K562 (cell line): ENCODE data around the gene ARHGAP24. TPM values are rescaled to one million over a fixed set of nuclear protein-coding genes. Genes with fewer than 3 reads are reported as not detected.

ENCODE experiments used
- CHD4 ChIP-seq: fragments of 200-600 bp; sonication (generic); IDR thresholded peaks from 3 replicates; pipeline ENCODE4 v1.6.1; 2012; ENCODE audit warnings: low read depth, mild to moderate bottlenecking, mixed read lengths, low read length, inconsistent platforms; ENCODE audit not compliant: insufficient read depth, insufficient replicate concordance, poor library complexity, severe bottlenecking
- E2F8 ChIP-seq: fragments of 450-650 bp; IDR thresholded peaks from 2 replicates; pipeline ENCODE4 v1.7.1; 2018; ENCODE audit warnings: mild to moderate bottlenecking, low read depth; ENCODE audit not compliant: partially characterized antibody
- ETS2 ChIP-seq: IDR thresholded peaks from 2 replicates; pipeline ENCODE4 v1.6.1; 2016; ENCODE audit warnings: borderline replicate concordance, missing genetic modification characterization, mild to moderate bottlenecking, moderate library complexity, missing compliant biosample characterization; ENCODE audit not compliant: poor library complexity, severe bottlenecking
- GTF3C2 ChIP-seq: IDR thresholded peaks from 3 replicates; pipeline ENCODE4 v1.6.1; 2011; ENCODE audit warnings: borderline replicate concordance, mild to moderate bottlenecking, moderate library complexity; ENCODE audit not compliant: insufficient read length; ENCODE audit errors: extremely low read depth
- MAFG ChIP-seq: fragments of 450-650 bp; conservative IDR thresholded peaks from 2 replicates; pipeline ENCODE4 v1.6.1; 2016; ENCODE audit warnings: missing genetic modification characterization, missing compliant biosample characterization
- MCM5 ChIP-seq: fragments of 450-650 bp; IDR thresholded peaks from 2 replicates; pipeline ENCODE4 v1.6.1; 2016; ENCODE audit warnings: low read depth
- MYC ChIP-seq, 2 experiments: fragments of 250-450 bp in 1 of 2; sonication (Bioruptor Pico) in 1 of 2; IDR thresholded peaks; 2 replicates each; pipeline versions ENCODE4 v1.5.1 to v1.6.1; 2012 to 2021; ENCODE audit warnings: low read depth in 2 of 2, borderline replicate concordance in 1 of 2, improper control_type of control experiment in 1 of 2, low read length in 1 of 2, mild to moderate bottlenecking in 1 of 2, moderate library complexity in 1 of 2
- SMARCA5 ChIP-seq: fragments of 450-650 bp; IDR thresholded peaks from 2 replicates; pipeline ENCODE4 v1.6.1; 2016
- ZNF780A ChIP-seq: fragments of 250-450 bp; sonication (Bioruptor Pico); IDR thresholded peaks from 2 replicates; pipeline ENCODE4 v1.5.0; 2021; ENCODE audit warnings: mild to moderate bottlenecking
- polyA plus RNA-seq, 8 experiments: library from polyadenylated mRNA; depleted of rRNA in 4 of 8; stranded (reverse) in 5 of 8; unstranded in 3 of 8; fragments of >200 nt; fragmentation: Nextera tagmentation in 2 of 8; fragmentation: Illumina TruSeq in 1 of 8; extraction: Ambion mirVana in 2 of 8; extraction: Trizol in 1 of 8; gene quantifications; 2 replicates each; pipeline versions ENCODE4 v1.2.1 to v1.2.3, GENCODE V29; 2011 to 2014; ENCODE audit warnings: inconsistent platforms in 1 of 8, missing spikeins in 1 of 8
- total RNA-seq, 7 experiments: library from RNA; depleted of rRNA in 6 of 7; stranded (reverse); fragments of >200 nt in 6 of 7; fragmentation: Illumina TruSeq in 2 of 7; extraction: Trizol in 2 of 7; gene quantifications; 2 replicates each; pipeline versions ENCODE4 v1.2.1 to v1.2.3, GENCODE V29; 2011 to 2021; ENCODE audit warnings: low replicate concordance in 1 of 7

Gene ARHGAP24
- total and polyA plus RNA-seq, 9 of the 15 experiments (the other 6 are each of a cell fraction or from before 2014, with no cell fraction given): 8.0 to 22.6 (median 14.0) TPM

GRCh38 chr4:85715991-85716737 is 241.2 kb downstream of the ARHGAP24 start (continued):
- no peak for TF ChIP-seq E2F8
- TF ChIP-seq GTF3C2: no peak
- TF ChIP-seq SMARCA5: no peak
- no peak for TF ChIP-seq ETS2 (tag)
- TF ChIP-seq ZNF780A (CRISPR knock-in tag): no peak
- no peak for TF ChIP-seq CHD4
- TF ChIP-seq MYC (IDR thresholded peaks at IDR 0.05; ENCODE audit: low read depth, low read length): no peak
- no peak for TF ChIP-seq MYC (CRISPR knock-in tag; IDR thresholded peaks at IDR 0.05; ENCODE audit: borderline replicate concordance, low read depth)
- no peak for TF ChIP-seq MCM5
- no peak for TF ChIP-seq MAFG
